A673 (cell line): Measurements from ENCODE around the gene ASTN2. TPM values are rescaled to one million over a fixed set of nuclear protein-coding genes. Genes with fewer than 3 reads are reported as not detected.

Experiments used
- BruUV-seq: library from RNA; stranded (reverse); fragments of 400-500 nt; replicated peaks from 2 replicates; lab custom pipeline; 2021; lab: Mats Ljungman, UMichigan
- CTCF ChIA-PET: fragments of 300-600 bp; sonication (Branson Sonifier 250); formaldehyde crosslinking; loops from one replicate; lab custom pipeline; 2022; ENCODE audit warnings: antibody characterized with exemption; lab: Charles Lee
- POLR2A ChIA-PET: fragments of 300-600 bp; sonication (Branson Sonifier 250); formaldehyde crosslinking; loops from one replicate; lab custom pipeline; 2022; ENCODE audit warnings: antibody characterized with exemption; ENCODE audit not compliant: low non-redundant PET; lab: Charles Lee
- DNase-seq: peaks from one replicate; pipeline ENCODE4 v3.0.0-alpha.2; 2015; ENCODE audit warnings: low spot score
- H3K27ac ChIP-seq: fragments of 200-600 bp; sonication (generic); 2 replicates; pipeline ENCODE4 v1.5.1; 2016; ENCODE audit warnings: mixed run types, low read depth, mild to moderate bottlenecking, mixed read lengths, antibody characterized with exemption, low read length; ENCODE audit not compliant: poor library complexity, severe bottlenecking
- H3K27me3 ChIP-seq: fragments of 200-600 bp; sonication (generic); replicated peaks from 2 replicates; pipeline ENCODE4 v1.6.1; 2017; ENCODE audit warnings: mixed run types, low read depth, mild to moderate bottlenecking, mixed read lengths, antibody characterized with exemption, low read length; ENCODE audit not compliant: insufficient read depth, poor library complexity
- H3K36me3 ChIP-seq: fragments of 200-600 bp; sonication (generic); 2 replicates; pipeline ENCODE4 v1.6.1; 2016; ENCODE audit warnings: mixed run types, mild to moderate bottlenecking, mixed read lengths, antibody characterized with exemption, low read length; ENCODE audit not compliant: insufficient read depth, poor library complexity, severe bottlenecking
- H3K4me1 ChIP-seq: fragments of 200-600 bp; sonication (generic); 2 replicates; pipeline ENCODE4 v1.6.1; 2017; ENCODE audit warnings: mixed run types, mild to moderate bottlenecking, mixed read lengths, antibody characterized with exemption, low read length; ENCODE audit not compliant: insufficient read depth, poor library complexity, severe bottlenecking
- H3K4me3 ChIP-seq: fragments of 200-600 bp; sonication (generic); 2 replicates; pipeline ENCODE4 v1.5.1; 2016; ENCODE audit warnings: low read depth, mixed run types, mild to moderate bottlenecking, mixed read lengths, low read length; ENCODE audit not compliant: poor library complexity, severe bottlenecking
- H3K9me3 ChIP-seq: fragments of 200-600 bp; sonication (generic); 2 replicates; pipeline ENCODE4 v1.6.1; 2016; ENCODE audit warnings: mixed run types, low read depth, mild to moderate bottlenecking, mixed read lengths, antibody characterized with exemption, low read length; ENCODE audit not compliant: poor library complexity, severe bottlenecking
- EZH2 ChIP-seq: fragments of 200-600 bp; sonication (generic); IDR thresholded peaks from 2 replicates; pipeline ENCODE4 v1.6.1; 2017; ENCODE audit warnings: borderline replicate concordance, low read depth, mild to moderate bottlenecking, mixed read lengths, antibody characterized with exemption, low read length; ENCODE audit not compliant: poor library complexity, severe bottlenecking
- intact Hi-C: fragments of 100-400 bp; cut with micrococcal nuclease; formaldehyde crosslinking; loops from one replicate; pipeline ENCODE4 v1.10.0; 2022; ENCODE audit not compliant: unreplicated experiment
- total RNA-seq: library from RNA; stranded (reverse); gene quantifications from 2 replicates; pipeline ENCODE4 v1.2.3, GENCODE V29; 2021
- TF ChIP-seq, protein P1 (sequence below): fragments of 300-800, 200-600 bp; sonication (generic); conservative IDR thresholded peaks from 2 replicates; pipeline ENCODE4 v1.5.1; 2017; ENCODE audit warnings: low read depth, mild to moderate bottlenecking, antibody characterized with exemption, low read length, moderate library complexity, mixed read lengths

The ASTN2 gene
- total RNA-seq, 1 experiment from 2014 or later = 3.4 TPM

GRCh38 chr9:117101008-117101407 is 313.8 kb downstream of the ASTN2 start:
- no peak for TF ChIP-seq EZH2
- TF ChIP-seq, protein P1, sequence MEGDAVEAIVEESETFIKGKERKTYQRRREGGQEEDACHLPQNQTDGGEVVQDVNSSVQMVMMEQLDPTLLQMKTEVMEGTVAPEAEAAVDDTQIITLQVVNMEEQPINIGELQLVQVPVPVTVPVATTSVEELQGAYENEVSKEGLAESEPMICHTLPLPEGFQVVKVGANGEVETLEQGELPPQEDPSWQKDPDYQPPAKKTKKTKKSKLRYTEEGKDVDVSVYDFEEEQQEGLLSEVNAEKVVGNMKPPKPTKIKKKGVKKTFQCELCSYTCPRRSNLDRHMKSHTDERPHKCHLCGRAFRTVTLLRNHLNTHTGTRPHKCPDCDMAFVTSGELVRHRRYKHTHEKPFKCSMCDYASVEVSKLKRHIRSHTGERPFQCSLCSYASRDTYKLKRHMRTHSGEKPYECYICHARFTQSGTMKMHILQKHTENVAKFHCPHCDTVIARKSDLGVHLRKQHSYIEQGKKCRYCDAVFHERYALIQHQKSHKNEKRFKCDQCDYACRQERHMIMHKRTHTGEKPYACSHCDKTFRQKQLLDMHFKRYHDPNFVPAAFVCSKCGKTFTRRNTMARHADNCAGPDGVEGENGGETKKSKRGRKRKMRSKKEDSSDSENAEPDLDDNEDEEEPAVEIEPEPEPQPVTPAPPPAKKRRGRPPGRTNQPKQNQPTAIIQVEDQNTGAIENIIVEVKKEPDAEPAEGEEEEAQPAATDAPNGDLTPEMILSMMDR = no peak
- no TSS peak for BruUV-seq
- H3K36me3 ChIP-seq = no peaks in the 10 kb centered on the region
- CTCF ChIA-PET = no interaction called here
- H3K9me3 ChIP-seq = no peaks in the 10 kb centered on the region
- POLR2A ChIA-PET = no interaction called here
- H3K4me3 ChIP-seq = no peak overlapping the region
- H3K27ac ChIP-seq = no peak overlapping the region
- no peaks in the 10 kb centered on the region for H3K4me1 ChIP-seq
- H3K27me3 ChIP-seq = peaks cover 4% of the 10 kb centered on the region
- intact Hi-C loops = no loop called here
- DNase-seq = peak; percentile 44

DNA sequence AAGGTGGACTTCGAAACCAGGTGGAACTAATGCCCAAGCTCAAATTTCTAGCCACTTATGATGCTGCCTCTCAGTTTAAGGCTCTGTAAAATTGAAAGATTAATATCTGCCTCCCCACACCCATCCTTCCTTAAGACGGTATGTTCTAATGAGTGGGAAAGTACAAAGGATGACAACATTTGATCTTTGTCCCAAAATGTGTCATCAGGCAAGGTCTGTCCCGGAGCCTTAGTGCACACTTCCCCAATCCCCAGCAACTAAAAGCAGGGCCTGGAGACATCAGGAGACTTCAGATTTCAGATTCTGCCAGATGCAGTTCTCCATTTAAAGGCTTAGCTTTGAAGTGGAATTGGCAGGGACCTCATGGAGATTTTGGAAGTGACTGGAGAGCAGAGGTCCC is 316.5 kb downstream of the ASTN2 start:
- BruUV-seq = no TSS peak
- intact Hi-C loops = no loop called here
- CTCF ChIA-PET = no interaction called here

DNA sequence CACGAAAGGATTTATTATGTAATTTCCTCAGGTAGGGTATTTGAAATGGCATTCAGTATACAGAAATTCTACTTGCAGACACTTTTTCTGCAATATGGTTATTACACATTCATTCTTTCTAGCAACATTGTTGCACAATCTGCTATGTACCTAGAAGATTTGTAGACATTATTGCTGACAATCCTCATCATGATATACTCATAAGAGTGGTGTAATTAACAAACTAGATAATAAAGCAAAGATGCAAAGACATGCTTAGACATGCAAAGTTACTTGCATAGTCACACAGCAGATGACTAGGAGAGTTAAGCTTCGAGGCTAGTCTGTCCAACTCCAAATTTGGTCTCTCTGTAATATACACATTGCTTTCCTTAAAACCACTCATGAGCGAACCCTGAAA is 317.1 kb downstream of the ASTN2 start:
- Histone ChIP-seq H3K4me3 (no peak overlapping the region), H3K4me1 (no peaks in the 10 kb centered on the region), H3K36me3 (no peaks in the 10 kb centered on the region), H3K27me3 (peaks cover 4% of the 10 kb centered on the region), H3K9me3 (no peaks in the 10 kb centered on the region), H3K27ac (no peak overlapping the region)
- no peak for DNase-seq
- no TSS peak for BruUV-seq
- ChIA-PET CTCF (no interaction called here), POLR2A (no interaction called here)
- intact Hi-C loops = no loop called here
- TF ChIP-seq, protein P1 = no peak
- TF ChIP-seq EZH2 = no peak

More for the DNA sequence above, 316.5 kb downstream of the ASTN2 start:
- DNase-seq = no peak
- Histone ChIP-seq H3K36me3 (no peaks in the 10 kb centered on the region), H3K4me1 (no peaks in the 10 kb centered on the region), H3K27me3 (peaks cover 4% of the 10 kb centered on the region), H3K27ac (no peak overlapping the region), H3K4me3 (no peak overlapping the region), H3K9me3 (no peaks in the 10 kb centered on the region)
- TF ChIP-seq, protein P1 = no peak
- TF ChIP-seq EZH2 = no peak
- POLR2A ChIA-PET = no interaction called here
